Naive thymus-derived CD8-positive, alpha-beta T cell (primary cell): ENCODE data around the gene WSB1. TPM values are rescaled to one million over a fixed set of nuclear protein-coding genes. Genes with fewer than 3 reads are reported as not detected.

Experiments used
- ATAC-seq, 2 donors: fragments of 150-1000 bp; cut with Tn5 transposase in 1 of 2; sonication (Bioruptor Pico), chemical (Tn5 transposase) in 1 of 2; 1 replicate in 1 of 2; 2 replicates in 1 of 2; pipeline ENCODE4 v1.10.0; 2021; ENCODE audit warnings: mild to moderate bottlenecking in 2 of 2, moderate library complexity in 2 of 2
- POLR2A ChIA-PET: fragments of 350-600 bp; sonication (Branson Sonifier 250); formaldehyde crosslinking; loops from one replicate; lab custom pipeline; 2021; ENCODE audit warnings: antibody characterized with exemption; lab: Charles Lee
- DNase-seq, 10 donors: peaks; one replicate each; pipeline versions ENCODE4 v3.0.0 to v3.0.0-alpha.2; 2020 to 2022
- H3K27ac Mint-ChIP-seq, 10 donors: one replicate each; pipeline ENCODE4 v1.8.0; 2020 to 2022; ENCODE audit warnings: mild to moderate bottlenecking in 10 of 10, mixed read lengths in 10 of 10, moderate library complexity in 4 of 10, inconsistent platforms in 1 of 10
- H3K27me3 Mint-ChIP-seq, 5 donors: one replicate each; pipeline ENCODE4 v1.8.0; 2021 to 2022; ENCODE audit warnings: mixed read lengths in 5 of 5
- H3K36me3 Mint-ChIP-seq, 3 donors: one replicate each; pipeline ENCODE4 v1.8.0; 2020 to 2022; ENCODE audit warnings: mixed read lengths in 3 of 3, mild to moderate bottlenecking in 2 of 3, inconsistent platforms in 1 of 3
- H3K4me1 Mint-ChIP-seq, 4 donors: one replicate each; pipeline ENCODE4 v1.8.0; 2021 to 2022; ENCODE audit warnings: mixed read lengths in 4 of 4
- H3K4me3 Mint-ChIP-seq, 10 donors: one replicate each; pipeline ENCODE4 v1.8.0; 2020 to 2022; ENCODE audit warnings: mild to moderate bottlenecking in 10 of 10, mixed read lengths in 10 of 10, moderate library complexity in 6 of 10, inconsistent platforms in 1 of 10
- H3K9me3 Mint-ChIP-seq, 9 donors: one replicate each; pipeline ENCODE4 v1.8.0; 2020 to 2022; ENCODE audit warnings: mixed read lengths in 9 of 9, mild to moderate bottlenecking in 3 of 9, inconsistent platforms in 1 of 9, moderate library complexity in 1 of 9
- polyA plus RNA-seq, 3 donors: library from polyadenylated mRNA; unstranded; fragments of 300-500 nt; fragmentation: Illumina TruSeq; gene quantifications; one replicate each; pipeline ENCODE4 v1.2.3, GENCODE V29; 2021
- total RNA-seq, 8 experiments: library from RNA in 2 of 8; stranded (reverse) in 2 of 8; gene quantifications; one replicate each; pipeline ENCODE4 v1.2.3 and lab custom pipeline; 2021 to 2026

The WSB1 gene
- total and polyA plus RNA-seq, 5 experiments from 2014 or later = 128 to 186 (median 154) TPM

DNA sequence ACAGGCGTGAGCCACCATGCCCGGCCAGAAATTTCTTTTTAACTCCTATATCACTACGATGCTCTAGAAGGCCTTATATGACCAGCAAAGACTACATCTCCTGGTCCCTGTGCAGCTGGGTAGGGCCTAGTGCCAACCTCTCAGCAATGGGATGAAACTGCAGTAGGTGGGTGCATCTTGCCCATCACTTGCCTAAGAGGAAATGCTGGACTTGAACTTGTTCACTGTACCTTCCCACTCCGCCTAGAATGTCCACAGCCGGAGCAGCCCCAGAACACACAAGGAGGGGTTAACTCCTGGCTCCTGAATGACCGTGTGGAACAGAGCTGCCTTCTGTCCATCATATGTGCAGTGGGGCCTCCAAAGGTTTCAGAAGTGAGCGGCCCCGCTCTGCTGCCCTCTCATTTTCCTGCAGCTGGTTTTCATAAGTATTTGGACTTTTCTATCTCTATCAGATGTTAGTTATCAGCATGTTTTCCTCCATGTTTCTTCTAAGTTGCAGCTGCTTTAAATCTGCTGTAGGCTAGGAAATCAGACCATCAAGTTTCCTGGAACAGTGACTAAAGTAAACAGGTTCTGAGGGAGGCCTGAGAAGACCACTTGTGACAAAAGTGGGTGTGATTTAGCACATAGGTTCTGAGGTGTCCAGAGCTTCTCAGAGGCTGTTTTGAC, 52.5 kb downstream of the WSB1 start:
- DNase-seq = no peak
- POLR2A ChIA-PET = interaction anchor here (0.6 kb wide), 1 partner anchor 1278 kb away, joined by 3 read pairs; no protein-coding TSS in a partner anchor
- Mint-ChIP-seq H3K36me3 (no peaks in the 10 kb centered on the region), H3K27ac (no peak overlapping the region), H3K27me3 (peaks cover 0 to 23% (median 6%) of the 10 kb centered on the region in 5 donors), H3K4me3 (no peak overlapping the region), H3K4me1 (peaks cover 0 to 38% (median 4%) of the 10 kb centered on the region in 4 donors), H3K9me3 (no peaks in the 10 kb centered on the region)
- no peak for ATAC-seq

DNA sequence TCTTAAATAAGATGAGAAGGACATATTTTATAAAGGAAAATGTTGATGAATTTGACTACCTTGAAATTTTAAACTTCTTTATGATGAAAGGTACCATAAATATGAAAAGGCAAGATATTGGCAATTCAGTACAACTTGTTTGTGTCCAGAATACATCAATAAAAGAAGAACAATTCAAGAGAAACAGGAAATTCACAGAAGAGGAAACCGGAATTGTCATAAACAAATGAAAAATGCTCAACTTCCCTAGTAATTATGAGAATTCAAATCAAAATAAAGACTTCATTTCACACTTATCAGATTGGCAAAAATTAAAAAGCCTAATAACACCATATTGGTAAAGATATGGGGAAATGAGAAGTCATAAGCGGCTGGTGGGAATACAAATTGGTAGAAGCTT, 54.3 kb downstream of the WSB1 start:
- no peak for ATAC-seq
- DNase-seq = no peak
- H3K36me3 Mint-ChIP-seq = no peaks in the 10 kb centered on the region
- H3K4me1 Mint-ChIP-seq = peaks cover 2 to 44% (median 10%) of the 10 kb centered on the region in 4 donors
- peaks cover 0 to 15% (median 3%) of the 10 kb centered on the region in 5 donors for H3K27me3 Mint-ChIP-seq
- H3K9me3 Mint-ChIP-seq = no peaks in the 10 kb centered on the region
- peak overlapping the region in 3 of 10 donors; percentile 22 to 62 (median 46) for H3K27ac Mint-ChIP-seq
- peak overlapping the region; percentile 9 to 74 (median 34) for H3K4me3 Mint-ChIP-seq
- POLR2A ChIA-PET = no interaction called here

DNA sequence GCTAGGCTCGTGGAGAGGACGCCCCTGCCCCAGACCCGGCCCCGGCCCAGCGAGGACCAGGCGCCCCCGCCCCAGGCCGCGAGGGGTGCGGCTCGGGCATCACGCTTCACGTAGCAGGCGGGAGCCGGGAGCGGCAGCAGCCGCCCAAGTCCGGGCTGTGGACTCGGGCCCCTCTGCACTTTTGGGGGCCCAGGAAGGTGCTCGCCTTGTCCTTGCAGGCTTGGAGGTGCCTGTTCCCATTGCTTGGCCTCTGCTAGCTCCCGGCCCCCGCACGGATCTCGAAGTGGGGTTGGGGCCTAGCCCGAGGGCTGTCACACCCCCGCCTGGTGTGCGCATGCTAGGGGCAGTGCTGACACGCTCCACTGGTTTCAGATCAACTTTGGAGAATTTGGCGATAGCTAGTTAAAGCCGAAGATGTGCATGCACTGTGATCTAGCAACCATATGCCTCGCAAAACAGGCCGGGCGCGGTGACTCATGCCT, 55.7 kb downstream of the WSB1 start:
- H3K4me3 Mint-ChIP-seq = peak overlapping the region in 4 of 10 donors; percentile 11 to 48 (median 26)
- H3K9me3 Mint-ChIP-seq = no peaks in the 10 kb centered on the region
- H3K27me3 Mint-ChIP-seq = peaks cover 0 to 7% (median 3%) of the 10 kb centered on the region in 5 donors
- DNase-seq (no peak), ATAC-seq (peak in 1 of 2 donors; percentile 1)
- peak overlapping the region in 3 of 10 donors; percentile 29 to 65 (median 58) for H3K27ac Mint-ChIP-seq
- peaks cover 2 to 47% (median 18%) of the 10 kb centered on the region in 4 donors for H3K4me1 Mint-ChIP-seq
- no peaks in the 10 kb centered on the region for H3K36me3 Mint-ChIP-seq
- POLR2A ChIA-PET = interaction anchor here (0.7 kb wide), 1 partner anchor 55 kb away, joined by 5 read pairs; the partner anchor contains the start of gene WSB1

DNA sequence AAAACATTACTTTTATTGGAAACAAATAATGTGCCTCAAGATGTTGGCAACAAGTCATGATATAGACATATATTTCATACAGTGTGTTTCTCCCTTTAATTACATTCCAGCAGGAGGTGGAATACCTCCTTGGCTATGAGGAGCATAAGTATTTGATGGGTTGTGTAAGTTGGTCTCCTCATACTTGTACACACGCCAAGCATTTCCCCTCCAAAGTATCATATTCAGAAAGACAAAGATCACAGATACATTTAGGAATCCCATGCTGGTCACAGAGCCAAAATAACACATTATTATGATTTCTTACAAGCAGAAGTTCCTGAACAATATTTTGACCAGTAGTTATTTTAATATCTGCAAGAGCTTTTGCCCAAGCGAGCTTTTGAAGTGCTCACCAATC, 57.8 kb downstream of the WSB1 start:
- no peaks in the 10 kb centered on the region for H3K9me3 Mint-ChIP-seq
- POLR2A ChIA-PET = interaction anchor here (0.9 kb wide), 1 partner anchor 57 kb away, joined by 3 read pairs; no protein-coding TSS in a partner anchor
- peaks cover 2 to 42% (median 19%) of the 10 kb centered on the region in 4 donors for H3K4me1 Mint-ChIP-seq
- no peak for ATAC-seq
- H3K27me3 Mint-ChIP-seq = no peaks in the 10 kb centered on the region
- H3K27ac Mint-ChIP-seq = peak overlapping the region in 5 of 10 donors; percentile 46 to 87 (median 71)
- DNase-seq = no peak
- H3K36me3 Mint-ChIP-seq = no peaks in the 10 kb centered on the region
- H3K4me3 Mint-ChIP-seq = peak overlapping the region in 5 of 10 donors; percentile 10 to 81 (median 62)

DNA sequence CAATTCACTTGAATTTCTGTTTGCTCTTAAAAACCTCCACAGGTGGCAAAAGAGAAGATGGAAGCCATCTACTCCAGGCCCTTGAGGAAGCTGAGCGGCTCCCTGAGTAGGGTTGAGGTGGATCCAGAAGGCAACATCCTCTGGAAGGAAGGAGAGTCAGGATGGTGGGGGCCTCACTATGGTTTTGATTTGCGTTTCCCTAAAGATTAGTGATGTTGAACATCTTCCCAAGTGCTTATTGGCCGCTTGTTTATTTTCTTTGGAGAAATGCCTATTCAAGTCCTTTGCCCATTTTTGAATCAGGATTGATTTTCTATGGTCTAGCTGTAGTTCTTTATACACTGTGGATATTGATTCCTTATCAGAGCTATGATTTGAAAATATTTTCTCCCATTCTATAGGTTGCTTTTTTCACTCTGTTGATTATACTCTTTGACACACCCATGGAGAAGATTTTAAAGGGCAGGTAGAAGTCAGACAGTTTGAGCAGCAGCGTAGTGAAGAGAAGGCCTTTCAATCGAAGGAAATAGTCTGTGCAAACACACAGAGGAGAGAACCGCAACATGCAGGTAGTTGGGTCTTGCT, 58.6 kb downstream of the WSB1 start:
- DNase-seq = no peak
- no peaks in the 10 kb centered on the region for H3K36me3 Mint-ChIP-seq
- peak overlapping the region; percentile 29 to 88 (median 78) for H3K27ac Mint-ChIP-seq
- ATAC-seq = no peak
- no peaks in the 10 kb centered on the region for H3K27me3 Mint-ChIP-seq
- no peaks in the 10 kb centered on the region for H3K9me3 Mint-ChIP-seq
- H3K4me1 Mint-ChIP-seq = peaks cover 2 to 39% (median 19%) of the 10 kb centered on the region in 4 donors
- H3K4me3 Mint-ChIP-seq = peak overlapping the region; percentile 43 to 82 (median 74)
- POLR2A ChIA-PET = interaction anchor here (0.9 kb wide), 1 partner anchor 58 kb away, joined by 3 read pairs; no protein-coding TSS in a partner anchor

DNA sequence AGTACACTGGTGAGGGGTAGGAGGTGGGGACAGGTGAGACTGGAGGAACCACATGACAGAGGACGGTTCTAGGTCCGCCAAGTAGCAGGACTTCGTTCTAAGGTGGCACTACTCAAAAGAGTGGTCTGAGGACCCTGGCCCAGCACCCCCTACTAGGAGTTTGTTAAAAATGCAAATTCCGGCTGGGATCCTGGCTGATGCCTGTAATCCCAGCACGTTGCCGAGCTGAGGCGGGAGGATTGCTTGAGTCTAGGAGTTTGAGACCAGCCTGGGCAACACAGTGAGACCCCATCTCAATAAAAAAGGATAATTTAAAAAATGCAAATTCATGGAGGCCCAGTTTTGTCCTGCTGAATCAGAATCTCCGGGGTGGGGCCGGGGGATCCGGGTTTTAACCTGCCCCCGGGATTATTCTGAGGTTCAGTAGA, 59.1 kb downstream of the WSB1 start:
- no peak for ATAC-seq
- Mint-ChIP-seq H3K27ac (peak overlapping the region; percentile 30 to 88 (median 76)), H3K4me3 (peak overlapping the region; percentile 43 to 82 (median 74)), H3K27me3 (no peaks in the 10 kb centered on the region), H3K4me1 (peaks cover 2 to 35% (median 19%) of the 10 kb centered on the region in 4 donors), H3K36me3 (no peaks in the 10 kb centered on the region), H3K9me3 (no peaks in the 10 kb centered on the region)
- POLR2A ChIA-PET = interaction anchor here (1.0 to 1.3 kb wide), 2 partner anchors 59 to 60 kb away, joined by 3 to 4 read pairs; partner anchors contain the start of gene WSB1
- no peak for DNase-seq

DNA sequence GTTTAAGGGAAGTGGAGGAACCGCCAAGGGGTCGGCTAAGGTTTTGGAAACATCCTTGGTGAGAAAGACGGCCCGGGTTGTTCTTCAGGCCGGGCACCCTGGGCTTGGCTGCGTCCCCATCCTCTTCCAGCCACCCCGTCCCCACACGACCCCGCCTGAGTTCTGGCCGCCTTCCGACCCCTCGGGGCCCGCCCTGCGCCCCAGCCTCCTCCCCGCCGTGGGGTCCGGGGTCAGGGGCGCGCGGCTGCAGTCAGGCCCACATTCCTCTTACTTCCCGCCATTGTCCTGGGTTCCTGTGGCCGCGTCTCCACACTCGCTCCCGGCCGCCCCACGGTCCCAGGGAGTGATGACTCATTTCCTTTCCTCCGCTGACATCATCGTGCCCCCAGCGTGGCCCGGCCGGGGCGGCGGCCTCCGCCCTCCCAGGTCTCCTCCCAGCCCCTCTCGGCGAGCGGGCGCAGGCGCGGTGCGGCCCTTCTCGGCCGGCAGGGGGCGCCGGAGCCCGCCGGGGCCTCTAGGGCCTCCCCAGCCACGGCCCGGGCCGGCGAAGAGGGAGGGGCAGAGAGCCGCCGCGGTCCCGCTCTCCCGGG, 59.6 kb downstream of the WSB1 start:
- Mint-ChIP-seq H3K36me3 (no peaks in the 10 kb centered on the region), H3K9me3 (no peaks in the 10 kb centered on the region)
- POLR2A ChIA-PET = interaction anchor here (1.0 to 1.3 kb wide), 3 partner anchors 10 to 60 kb away, joined by 3 to 4 read pairs (median 3); partner anchors contain the start of gene WSB1

DNA sequence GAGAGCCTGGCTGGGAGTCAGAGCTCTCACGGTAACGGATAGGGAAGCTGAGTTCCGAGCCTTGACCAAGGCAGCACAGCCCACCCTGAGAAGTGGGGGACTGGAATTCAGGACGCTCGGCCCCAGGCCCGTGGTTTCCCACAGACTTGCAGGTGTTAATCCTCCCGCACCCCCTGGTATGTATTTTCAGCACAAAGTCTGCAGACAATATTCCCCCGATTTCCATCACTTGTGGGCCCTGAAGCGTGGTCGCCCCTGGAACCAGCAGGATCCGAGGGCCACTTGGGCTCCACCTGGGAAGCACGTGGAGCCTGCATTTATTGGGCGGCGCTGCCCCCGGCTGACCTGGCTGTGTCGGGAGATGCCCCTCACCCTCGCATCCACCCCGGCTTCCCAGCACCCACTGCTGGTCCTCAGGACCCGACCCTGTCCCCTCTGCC, 60.2 kb downstream of the WSB1 start:
- H3K4me3 Mint-ChIP-seq = peak overlapping the region; percentile 43 to 85 (median 80)
- no peak for DNase-seq
- peaks cover 0 to 1% (median 0%) of the 10 kb centered on the region in 5 donors for H3K27me3 Mint-ChIP-seq
- no peaks in the 10 kb centered on the region for H3K36me3 Mint-ChIP-seq
- peaks cover 2 to 28% (median 16%) of the 10 kb centered on the region in 4 donors for H3K4me1 Mint-ChIP-seq
- POLR2A ChIA-PET = interaction anchor here (1.0 to 1.3 kb wide), 3 partner anchors 9 to 61 kb away, joined by 3 to 4 read pairs (median 3); partner anchors contain the start of gene WSB1
- H3K27ac Mint-ChIP-seq = peak overlapping the region; percentile 25 to 87 (median 76)
- no peaks in the 10 kb centered on the region for H3K9me3 Mint-ChIP-seq
- ATAC-seq = no peak

More for the DNA sequence above, 59.6 kb downstream of the WSB1 start:
- ATAC-seq (peak; percentile 89 to 92), DNase-seq (peak; percentile 75 to 89 (median 80))
- Mint-ChIP-seq H3K27ac (peak overlapping the region; percentile 75 to 96 (median 87)), H3K4me1 (peaks cover 2 to 30% (median 17%) of the 10 kb centered on the region in 4 donors), H3K4me3 (peak overlapping the region; percentile 43 to 91 (median 80)), H3K27me3 (no peaks in the 10 kb centered on the region)

DNA sequence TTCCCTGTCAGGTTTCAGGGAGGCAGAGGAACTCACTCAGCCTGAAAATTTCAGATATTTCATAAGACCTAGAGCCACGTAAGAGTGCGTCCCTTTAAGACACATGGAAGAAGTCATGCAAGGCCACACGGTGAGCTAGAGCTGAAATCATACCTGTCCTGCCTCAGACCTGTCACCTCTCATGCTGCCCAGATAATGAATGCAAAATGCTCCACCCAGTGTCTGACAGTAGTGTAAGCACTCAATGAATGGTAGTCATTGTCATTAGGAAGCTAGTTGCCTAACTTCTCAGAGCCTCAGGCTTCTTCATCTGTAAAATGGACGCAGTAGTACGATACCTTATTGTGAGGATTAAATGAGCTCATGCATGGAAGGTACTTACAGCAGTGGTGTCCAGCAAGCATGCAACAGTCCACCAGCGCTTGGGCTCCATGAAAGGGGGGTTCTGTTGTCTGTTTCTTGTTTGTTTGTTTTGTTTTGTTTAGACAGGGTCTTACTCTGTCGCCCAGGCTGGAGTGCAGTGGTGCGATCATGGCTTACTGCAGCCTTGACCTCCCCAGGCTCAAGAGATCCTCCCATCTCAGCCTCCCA, 60.7 kb downstream of the WSB1 start:
- peak overlapping the region; percentile 43 to 85 (median 80) for H3K4me3 Mint-ChIP-seq
- ATAC-seq (no peak), DNase-seq (no peak)
- peak overlapping the region; percentile 2 to 87 (median 69) for H3K27ac Mint-ChIP-seq
- peaks cover 0 to 1% (median 0%) of the 10 kb centered on the region in 5 donors for H3K27me3 Mint-ChIP-seq
- POLR2A ChIA-PET = interaction anchor here (0.9 to 1.3 kb wide), 3 partner anchors 9 to 245 kb away, joined by 3 to 4 read pairs (median 3); no protein-coding TSS in a partner anchor
- no peaks in the 10 kb centered on the region for H3K36me3 Mint-ChIP-seq
- peaks cover 2 to 28% (median 16%) of the 10 kb centered on the region in 4 donors for H3K4me1 Mint-ChIP-seq
- no peaks in the 10 kb centered on the region for H3K9me3 Mint-ChIP-seq

DNA sequence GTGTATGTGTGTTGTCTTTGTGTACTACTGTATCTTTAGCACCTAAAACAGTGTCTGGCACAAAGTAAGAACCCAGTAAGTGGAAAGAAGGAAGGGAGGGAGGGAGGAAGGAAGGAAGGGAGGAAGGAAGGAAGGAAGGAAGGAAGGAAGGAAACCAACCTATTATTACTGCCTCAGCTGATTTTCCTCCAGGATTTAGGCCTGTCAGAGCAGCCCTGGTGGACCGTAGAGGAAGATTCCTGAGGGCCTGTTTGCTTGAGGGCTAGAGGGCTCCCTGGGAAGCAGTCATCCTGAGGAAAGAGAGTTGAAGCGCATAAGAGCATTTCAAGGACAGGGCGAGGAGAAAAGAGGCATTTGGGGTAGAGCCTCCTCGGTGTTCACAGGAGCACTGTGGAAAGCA, 61.5 kb downstream of the WSB1 start:
- POLR2A ChIA-PET = interaction anchor here (0.9 kb wide), 1 partner anchor 244 kb away, joined by 3 read pairs; no protein-coding TSS in a partner anchor
- peaks cover 2 to 25% (median 16%) of the 10 kb centered on the region in 4 donors for H3K4me1 Mint-ChIP-seq
- peak overlapping the region in 1 of 10 donors; percentile 50 for H3K27ac Mint-ChIP-seq
- no peaks in the 10 kb centered on the region for H3K9me3 Mint-ChIP-seq
- DNase-seq (no peak), ATAC-seq (no peak)
- H3K4me3 Mint-ChIP-seq = no peak overlapping the region
- H3K36me3 Mint-ChIP-seq = no peaks in the 10 kb centered on the region
- H3K27me3 Mint-ChIP-seq = peaks cover 0 to 1% (median 0%) of the 10 kb centered on the region in 5 donors

DNA sequence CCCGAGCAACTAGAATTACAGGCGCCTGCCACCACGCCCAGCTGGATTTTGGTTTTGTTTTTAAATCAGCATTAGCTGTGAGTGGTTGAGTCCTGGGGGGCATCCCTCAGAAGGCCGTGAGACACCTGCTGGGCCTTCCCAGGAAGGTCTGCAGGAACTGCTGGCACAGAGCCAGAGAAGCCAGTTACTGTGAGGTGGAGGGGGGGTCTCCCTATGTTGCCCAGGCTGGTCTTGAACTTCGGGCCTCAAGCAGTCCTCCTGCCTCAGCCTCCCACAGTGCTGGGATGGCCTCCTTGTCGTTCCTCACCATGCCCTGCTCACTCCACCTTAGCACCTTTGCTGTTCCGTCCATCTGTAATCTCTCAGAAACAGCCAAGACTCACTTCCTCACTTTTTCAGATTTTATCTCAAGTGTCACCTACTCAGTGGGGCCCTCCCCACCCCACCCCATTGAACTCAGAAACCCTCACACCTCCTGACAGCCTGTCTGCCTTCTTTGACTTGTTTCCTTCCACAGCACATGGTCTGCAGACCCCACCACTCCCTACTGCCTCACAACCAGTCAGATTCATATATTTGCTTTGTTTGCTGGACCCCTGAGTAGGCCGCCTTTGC, 62.3 kb downstream of the WSB1 start:
- Mint-ChIP-seq H3K27ac (peak overlapping the region in 3 of 10 donors; percentile 29 to 50 (median 31)), H3K4me1 (peaks cover 2 to 25% (median 16%) of the 10 kb centered on the region in 4 donors), H3K9me3 (no peaks in the 10 kb centered on the region), H3K27me3 (peaks cover 0 to 1% (median 0%) of the 10 kb centered on the region in 5 donors), H3K4me3 (no peak overlapping the region), H3K36me3 (no peaks in the 10 kb centered on the region)
- POLR2A ChIA-PET = no interaction called here
- DNase-seq (no peak), ATAC-seq (no peak)
